SK-N-SH treated with all-trans-retinoic acid at 6 μM for 48 hours (cell line): ENCODE results near the gene CD3E.

Experiments used
- ARNTL ChIP-seq: fragments of 450-650 bp; formaldehyde crosslinking; IDR thresholded peaks from 2 replicates; pipeline ENCODE4 v1.5.0; 2020; ENCODE audit warnings: low read depth, mild to moderate bottlenecking, moderate library complexity, borderline replicate concordance
- ESRRG ChIP-seq: fragments of 250-450 bp; sonication (Bioruptor Pico); IDR thresholded peaks from 2 replicates; pipeline ENCODE4 v1.6.1; 2021; ENCODE audit warnings: mild to moderate bottlenecking
- RARB ChIP-seq: fragments of 250-450 bp; sonication (Bioruptor Pico); IDR thresholded peaks from 2 replicates; pipeline ENCODE4 v1.8.0; 2021; ENCODE audit warnings: mild to moderate bottlenecking, moderate library complexity
- SNAI2 ChIP-seq: fragments of 250-450 bp; sonication (Bioruptor Pico); IDR thresholded peaks from 2 replicates; pipeline ENCODE4 v1.5.0; 2020; ENCODE audit warnings: mild to moderate bottlenecking, moderate library complexity
- TCF4 ChIP-seq: fragments of 250-450 bp; sonication (Bioruptor Pico); IDR thresholded peaks from 2 replicates; pipeline ENCODE4 v1.8.0; 2021; ENCODE audit warnings: mild to moderate bottlenecking, moderate library complexity, borderline replicate concordance
- ZFP3 ChIP-seq: fragments of 250-450 bp; sonication (Bioruptor Pico); IDR thresholded peaks from 2 replicates; pipeline ENCODE4 v1.5.0; 2020; ENCODE audit warnings: mild to moderate bottlenecking, moderate library complexity
- ZFP30 ChIP-seq: fragments of 450-650 bp; formaldehyde crosslinking; IDR thresholded peaks from 2 replicates; pipeline ENCODE4 v1.5.0; 2022; ENCODE audit warnings: mild to moderate bottlenecking, moderate library complexity
- TF ChIP-seq, protein P1 (sequence below): fragments of 250-450 bp; sonication (Bioruptor Pico); IDR thresholded peaks from 2 replicates; pipeline ENCODE4 v1.8.0; 2020; ENCODE audit warnings: mild to moderate bottlenecking, moderate library complexity, borderline replicate concordance

DNA sequence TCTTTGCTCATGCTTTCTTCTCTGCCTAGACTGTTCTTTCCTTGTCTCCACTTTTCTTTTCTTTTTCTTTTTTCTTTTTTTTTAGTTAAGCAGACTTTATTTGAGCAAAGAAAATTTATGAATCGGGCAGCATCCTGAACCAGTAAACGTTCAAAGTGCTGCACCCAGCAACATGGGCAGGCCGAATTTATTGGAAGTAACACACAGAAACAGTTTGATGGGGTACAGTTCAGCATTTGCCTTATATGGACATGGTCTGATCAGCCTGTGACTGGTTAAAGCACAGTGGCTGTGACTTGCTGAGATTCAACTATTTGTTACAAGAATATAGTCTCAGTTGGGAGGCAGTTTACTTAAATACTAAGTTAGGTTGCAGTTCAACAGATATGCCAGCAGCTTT, 16.0 kb downstream of the CD3E start:
- TF ChIP-seq SNAI2 (CRISPR knock-in tag) (no peak), ESRRG (CRISPR knock-in tag) (no peak), ZFP30 (CRISPR knock-in tag) (no peak), ZFP3 (CRISPR knock-in tag) (no peak), ARNTL (CRISPR knock-in tag) (no peak), TCF4 (CRISPR knock-in tag) (no peak), RARB (CRISPR knock-in tag) (no peak)
- TF ChIP-seq, protein P1, sequence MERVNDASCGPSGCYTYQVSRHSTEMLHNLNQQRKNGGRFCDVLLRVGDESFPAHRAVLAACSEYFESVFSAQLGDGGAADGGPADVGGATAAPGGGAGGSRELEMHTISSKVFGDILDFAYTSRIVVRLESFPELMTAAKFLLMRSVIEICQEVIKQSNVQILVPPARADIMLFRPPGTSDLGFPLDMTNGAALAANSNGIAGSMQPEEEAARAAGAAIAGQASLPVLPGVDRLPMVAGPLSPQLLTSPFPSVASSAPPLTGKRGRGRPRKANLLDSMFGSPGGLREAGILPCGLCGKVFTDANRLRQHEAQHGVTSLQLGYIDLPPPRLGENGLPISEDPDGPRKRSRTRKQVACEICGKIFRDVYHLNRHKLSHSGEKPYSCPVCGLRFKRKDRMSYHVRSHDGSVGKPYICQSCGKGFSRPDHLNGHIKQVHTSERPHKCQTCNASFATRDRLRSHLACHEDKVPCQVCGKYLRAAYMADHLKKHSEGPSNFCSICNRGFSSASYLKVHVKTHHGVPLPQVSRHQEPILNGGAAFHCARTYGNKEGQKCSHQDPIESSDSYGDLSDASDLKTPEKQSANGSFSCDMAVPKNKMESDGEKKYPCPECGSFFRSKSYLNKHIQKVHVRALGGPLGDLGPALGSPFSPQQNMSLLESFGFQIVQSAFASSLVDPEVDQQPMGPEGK (CRISPR knock-in tag): no peak
